Gastroesophageal sphincter (tissue), 4 donors: ENCODE data around the gene KRT222. TPM values are rescaled to one million over a fixed set of nuclear protein-coding genes. Genes with fewer than 3 reads are reported as not detected.

ENCODE experiments used
- ATAC-seq: fragments of 150-250 bp; one replicate; pipeline ENCODE4 v1.9.1; 2016; ENCODE audit warnings: mild to moderate bottlenecking, moderate library complexity
- H3K27ac ChIP-seq, 4 donors: fragments of 200-600 bp; sonication (generic) in 3 of 4; 1 replicate in 3 of 4; 2 replicates in 1 of 4; pipeline ENCODE4 v1.5.1; 2016 to 2019
- H3K27me3 ChIP-seq: fragments of 200-600 bp; sonication (generic); one replicate; pipeline ENCODE4 v1.5.1; 2019
- H3K36me3 ChIP-seq, 2 donors: fragments of 200-600 bp; sonication (generic); one replicate each; pipeline ENCODE4 v1.5.1; 2019; ENCODE audit warnings: control low read depth in 1 of 2
- H3K4me1 ChIP-seq, 3 donors: fragments of 200-600 bp; sonication (generic); 1 replicate in 2 of 3; 2 replicates in 1 of 3; pipeline ENCODE4 v1.5.1; 2016 to 2019; ENCODE audit warnings: control low read depth in 2 of 3
- H3K4me3 ChIP-seq, 2 donors: fragments of 200-600 bp; sonication (generic); one replicate each; pipeline ENCODE4 v1.5.1; 2019; ENCODE audit warnings: mild to moderate bottlenecking in 1 of 2, moderate library complexity in 1 of 2
- H3K9me3 ChIP-seq, 3 donors: fragments of 200-600 bp; sonication (generic); one replicate each; pipeline ENCODE4 v1.5.1; 2017 to 2019; ENCODE audit warnings: control low read depth in 2 of 3
- CTCF ChIP-seq, 4 experiments: fragments of 200-600 bp in 2 of 4; fragments of 450-650 bp in 2 of 4; sonication (generic) in 1 of 4; IDR thresholded peaks; one replicate each; pipeline ENCODE4 v1.5.1; 2017 to 2019; ENCODE audit warnings: antibody characterized with exemption in 4 of 4, mild to moderate bottlenecking in 2 of 4, moderate library complexity in 2 of 4
- EP300 ChIP-seq: sonication (generic); formaldehyde crosslinking; IDR thresholded peaks from one replicate; pipeline ENCODE4 v1.6.1; 2017; ENCODE audit warnings: antibody characterized with exemption, mild to moderate bottlenecking
- POLR2A ChIP-seq, 2 donors: fragments of 450-650 bp; IDR thresholded peaks; one replicate each; pipeline ENCODE4 v1.6.1; 2017; ENCODE audit warnings: antibody characterized with exemption in 2 of 2, mild to moderate bottlenecking in 2 of 2, moderate library complexity in 1 of 2
- POLR2AphosphoS5 ChIP-seq: sonication (generic); formaldehyde crosslinking; IDR thresholded peaks from one replicate; pipeline ENCODE4 v1.6.1; 2017; ENCODE audit warnings: antibody characterized with exemption
- WGBS, 2 donors: methylation state at CpG; one replicate each; pipeline ENCODE4 v1.1.5; 2018; ENCODE audit warnings: low coverage in 1 of 2; 5-methylcytosine and 5-hydroxymethylcytosine counted together
- total RNA-seq, 4 donors: library from RNA; depleted of rRNA; stranded (reverse); fragments of >200 nt; gene quantifications; one replicate each; pipeline ENCODE4 v1.1.0, GENCODE V29; 2016

Gene KRT222
- total RNA-seq, 4 donors from 2014 or later: 0.94 to 17.8 (median 1.8) TPM

- H3K9me3 ChIP-seq: no peaks in the 10 kb centered on the region
- no peak for ATAC-seq
- peaks cover 0 to 11% (median 0%) of the 10 kb centered on the region in 3 donors for H3K4me1 ChIP-seq
- 75 to 90% methylated on average over 6 of the region's 6 CpGs for WGBS, 2 donors
- peaks cover 48% of the 10 kb centered on the region for H3K27me3 ChIP-seq
- no peak overlapping the region for H3K4me3 ChIP-seq
- no peaks in the 10 kb centered on the region for H3K36me3 ChIP-seq
- H3K27ac ChIP-seq: no peak overlapping the region
- TF ChIP-seq EP300 (no peak), CTCF (IDR thresholded peaks at IDR 0.05) (no peak), POLR2A (IDR thresholded peaks at IDR 0.05) (no peak), POLR2AphosphoS5 (no peak)
Measured at GRCh38 chr17:40695874-40696472, 31.0 kb upstream of the KRT222 start.

- peaks cover 43% of the 10 kb centered on the region for H3K27me3 ChIP-seq
- H3K4me3 ChIP-seq: no peak overlapping the region
- no peaks in the 10 kb centered on the region for H3K36me3 ChIP-seq
- WGBS, 2 donors: 71 to 87% methylated on average over 4 to 7 of the region's 9 CpGs
- H3K4me1 ChIP-seq: peaks cover 0 to 4% (median 0%) of the 10 kb centered on the region in 3 donors
- no peak overlapping the region for H3K27ac ChIP-seq
- ATAC-seq: no peak
- H3K9me3 ChIP-seq: no peaks in the 10 kb centered on the region
- TF ChIP-seq EP300 (no peak), POLR2A (IDR thresholded peaks at IDR 0.05) (no peak), CTCF (IDR thresholded peaks at IDR 0.05) (no peak), POLR2AphosphoS5 (no peak)
Measured at GRCh38 chr17:40694584-40694983, 29.6 kb upstream of the KRT222 start.

- Histone ChIP-seq H3K36me3 (no peaks in the 10 kb centered on the region), H3K4me1 (no peaks in the 10 kb centered on the region), H3K27ac (no peak overlapping the region), H3K4me3 (no peak overlapping the region), H3K27me3 (no peaks in the 10 kb centered on the region), H3K9me3 (no peaks in the 10 kb centered on the region)
- whole genome bisulfite sequencing, 2 donors: 73 to 75% methylated on average over 1 to 5 of the region's 5 CpGs
- no peak for ATAC-seq
- no peak for TF ChIP-seq POLR2AphosphoS5
- no peak for TF ChIP-seq EP300
- TF ChIP-seq POLR2A (IDR thresholded peaks at IDR 0.05): no peak
Measured at GRCh38 chr17:40687106-40687505, 22.1 kb upstream of the KRT222 start.

GRCh38 chr17:40686192-40686591, 21.2 kb upstream of the KRT222 start:
- no peak overlapping the region for H3K27ac ChIP-seq
- WGBS, 2 donors: 48 to 70% methylated on average over 3 to 4 of the region's 4 CpGs
- no peaks in the 10 kb centered on the region for H3K36me3 ChIP-seq
- no peaks in the 10 kb centered on the region for H3K4me1 ChIP-seq
- no peak overlapping the region for H3K4me3 ChIP-seq
- TF ChIP-seq EP300: no peak
- no peak for TF ChIP-seq CTCF (IDR thresholded peaks at IDR 0.05)
- no peak for TF ChIP-seq POLR2AphosphoS5
- TF ChIP-seq POLR2A (IDR thresholded peaks at IDR 0.05): no peak
- ATAC-seq: no peak
- no peaks in the 10 kb centered on the region for H3K9me3 ChIP-seq
- no peaks in the 10 kb centered on the region for H3K27me3 ChIP-seq

- H3K4me3 ChIP-seq: no peak overlapping the region
- H3K9me3 ChIP-seq: no peaks in the 10 kb centered on the region
- TF ChIP-seq POLR2A (IDR thresholded peaks at IDR 0.05) (no peak), CTCF (IDR thresholded peaks at IDR 0.05) (no peak), EP300 (no peak), POLR2AphosphoS5 (no peak)
- H3K4me1 ChIP-seq: no peaks in the 10 kb centered on the region
- no peak for ATAC-seq
- H3K27me3 ChIP-seq: peaks cover 31% of the 10 kb centered on the region
- no peak overlapping the region for H3K27ac ChIP-seq
- no peaks in the 10 kb centered on the region for H3K36me3 ChIP-seq
Measured at GRCh38 chr17:40680998-40681397, 16.0 kb upstream of the KRT222 start.
